Stimulated activated naive CD8-positive, alpha-beta T cell treated with anti-CD3 and anti-CD28 coated beads, Interleukin-15, Interleukin-2, amounts not matched to agents 100 ng/mL and 50 ng/mL, for 24 hours (primary cell): ENCODE data around the gene PCP4.
"Not testable (repeated sequence)": the region's sequence is repeated elsewhere in the genome, so short reads cannot be mapped to it uniquely, and the experiment has no call there.

Experiments
- H3K27ac Mint-ChIP-seq: one replicate; pipeline ENCODE4 v1.8.0; 2021; ENCODE audit warnings: mild to moderate bottlenecking, mixed read lengths
- H3K27me3 Mint-ChIP-seq: one replicate; pipeline ENCODE4 v1.8.0; 2021; ENCODE audit warnings: mixed read lengths
- H3K36me3 Mint-ChIP-seq: one replicate; pipeline ENCODE4 v1.8.0; 2021; ENCODE audit warnings: low read depth, mixed read lengths
- H3K4me1 Mint-ChIP-seq: one replicate; pipeline ENCODE4 v1.8.0; 2021; ENCODE audit warnings: low read depth, mixed read lengths
- H3K4me3 Mint-ChIP-seq: one replicate; pipeline ENCODE4 v1.8.0; 2021; ENCODE audit warnings: mild to moderate bottlenecking, mixed read lengths
- H3K9me3 Mint-ChIP-seq: one replicate; pipeline ENCODE4 v1.8.0; 2021; ENCODE audit warnings: mixed read lengths

Gene PCP4

GRCh38 chr21:39882839-39883195 lies 15.6 kb downstream of the PCP4 start:
- H3K27ac Mint-ChIP-seq, result no peak overlapping the region
- no peaks in the 10 kb centered on the region for H3K4me1 Mint-ChIP-seq
- H3K36me3 Mint-ChIP-seq, result no peaks in the 10 kb centered on the region
- H3K4me3 Mint-ChIP-seq, result no peak overlapping the region
- no peaks in the 10 kb centered on the region for H3K27me3 Mint-ChIP-seq
- H3K9me3 Mint-ChIP-seq, result no peaks in the 10 kb centered on the region

- no peaks in the 10 kb centered on the region for H3K4me1 Mint-ChIP-seq
- H3K9me3 Mint-ChIP-seq, result peaks cover 4% of the 10 kb centered on the region
- H3K27me3 Mint-ChIP-seq, result no peaks in the 10 kb centered on the region
- H3K4me3 Mint-ChIP-seq, result no peak overlapping the region
- H3K27ac Mint-ChIP-seq, result no peak overlapping the region
- no peaks in the 10 kb centered on the region for H3K36me3 Mint-ChIP-seq
Measured at GRCh38 chr21:39885119-39885848, 18.0 kb downstream of the PCP4 start.

DNA sequence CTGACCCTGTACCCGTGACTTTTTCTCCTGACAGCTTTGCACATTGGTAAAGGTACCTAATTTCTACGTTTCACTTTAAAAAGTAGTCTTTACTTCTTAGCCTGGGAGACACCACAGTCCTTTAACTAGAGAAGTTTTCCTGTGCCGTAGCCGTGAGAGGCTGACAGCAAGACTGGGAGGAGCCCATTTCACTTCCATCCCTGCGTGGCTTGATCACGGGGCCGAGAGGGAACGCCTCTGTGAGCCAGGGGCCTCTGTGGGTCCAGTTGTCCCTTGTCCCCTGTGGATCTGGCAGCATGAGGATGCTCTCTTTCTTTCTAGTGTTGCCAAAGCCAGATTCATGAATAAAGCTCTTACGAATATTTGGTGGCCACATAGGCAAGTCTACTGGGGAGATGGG lies 21.6 kb downstream of the PCP4 start:
- Mint-ChIP-seq H3K27me3 (no peaks in the 10 kb centered on the region), H3K4me3 (no peak overlapping the region), H3K9me3 (peaks cover 4% of the 10 kb centered on the region), H3K36me3 (no peaks in the 10 kb centered on the region), H3K4me1 (no peaks in the 10 kb centered on the region), H3K27ac (no peak overlapping the region)

GRCh38 chr21:39891111-39891510 lies 23.9 kb downstream of the PCP4 start:
- Mint-ChIP-seq H3K27me3 (no peaks in the 10 kb centered on the region), H3K36me3 (no peaks in the 10 kb centered on the region), H3K27ac (no peak overlapping the region), H3K4me3 (no peak overlapping the region), H3K9me3 (peaks cover 4% of the 10 kb centered on the region), H3K4me1 (no peaks in the 10 kb centered on the region)

DNA sequence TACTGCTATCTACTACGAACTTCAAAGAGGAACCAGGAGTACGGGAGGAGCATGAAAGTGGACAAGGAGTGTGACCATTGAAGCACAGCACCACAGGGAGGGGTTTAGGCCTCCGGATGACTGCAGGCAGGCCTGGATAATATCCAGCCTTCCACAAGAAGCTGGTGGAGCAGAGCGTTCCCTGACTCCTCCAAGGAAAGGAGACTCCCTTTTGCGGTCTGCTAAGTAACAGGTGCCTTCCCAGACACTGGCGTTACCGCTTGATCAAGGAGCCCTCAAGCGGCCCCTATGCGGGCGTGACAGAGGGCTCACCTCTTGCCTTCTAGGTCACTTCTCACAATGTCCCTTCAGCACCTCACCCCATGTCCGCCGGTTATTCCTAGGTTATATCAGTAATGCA lies 24.6 kb downstream of the PCP4 start:
- not testable (repeated sequence) for H3K9me3 Mint-ChIP-seq, H3K27me3 Mint-ChIP-seq, H3K4me1 Mint-ChIP-seq, H3K36me3 Mint-ChIP-seq, H3K27ac Mint-ChIP-seq, H3K4me3 Mint-ChIP-seq

- no peaks in the 10 kb centered on the region for H3K36me3 Mint-ChIP-seq
- peaks cover 3% of the 10 kb centered on the region for H3K27me3 Mint-ChIP-seq
- H3K4me3 Mint-ChIP-seq, result no peak overlapping the region
- no peaks in the 10 kb centered on the region for H3K4me1 Mint-ChIP-seq
- H3K9me3 Mint-ChIP-seq, result no peaks in the 10 kb centered on the region
- H3K27ac Mint-ChIP-seq, result no peak overlapping the region
Measured at GRCh38 chr21:39900491-39900890, 33.3 kb downstream of the PCP4 start.

- no peaks in the 10 kb centered on the region for H3K36me3 Mint-ChIP-seq
- no peak overlapping the region for H3K27ac Mint-ChIP-seq
- peaks cover under 1% of the 10 kb centered on the region for H3K9me3 Mint-ChIP-seq
- H3K4me1 Mint-ChIP-seq, result no peaks in the 10 kb centered on the region
- H3K27me3 Mint-ChIP-seq, result peaks cover 3% of the 10 kb centered on the region
- no peak overlapping the region for H3K4me3 Mint-ChIP-seq
Measured at GRCh38 chr21:39900911-39901310, 33.7 kb downstream of the PCP4 start.

- Mint-ChIP-seq H3K4me3 (no peak overlapping the region), H3K9me3 (peaks cover 3% of the 10 kb centered on the region), H3K36me3 (no peaks in the 10 kb centered on the region)
Measured at GRCh38 chr21:39902986-39903385, 35.7 kb downstream of the PCP4 start.

GRCh38 chr21:39904457-39904856 lies 37.2 kb downstream of the PCP4 start:
- no peaks in the 10 kb centered on the region for H3K4me1 Mint-ChIP-seq
- no peaks in the 10 kb centered on the region for H3K27me3 Mint-ChIP-seq

More at GRCh38 chr21:39902986-39903385, 35.7 kb downstream of the PCP4 start:
- no peaks in the 10 kb centered on the region for H3K4me1 Mint-ChIP-seq
- no peaks in the 10 kb centered on the region for H3K27me3 Mint-ChIP-seq
- H3K27ac Mint-ChIP-seq, result no peak overlapping the region

GRCh38 chr21:39908265-39908923 lies 41.2 kb downstream of the PCP4 start:
- Mint-ChIP-seq H3K4me3 (no peak overlapping the region), H3K27ac (no peak overlapping the region), H3K36me3 (no peaks in the 10 kb centered on the region), H3K27me3 (no peaks in the 10 kb centered on the region), H3K4me1 (no peaks in the 10 kb centered on the region), H3K9me3 (peaks cover 3% of the 10 kb centered on the region)

More at GRCh38 chr21:39904457-39904856, 37.2 kb downstream of the PCP4 start:
- no peak overlapping the region for H3K4me3 Mint-ChIP-seq
- peaks cover 3% of the 10 kb centered on the region for H3K9me3 Mint-ChIP-seq
- no peaks in the 10 kb centered on the region for H3K36me3 Mint-ChIP-seq
- no peak overlapping the region for H3K27ac Mint-ChIP-seq

DNA sequence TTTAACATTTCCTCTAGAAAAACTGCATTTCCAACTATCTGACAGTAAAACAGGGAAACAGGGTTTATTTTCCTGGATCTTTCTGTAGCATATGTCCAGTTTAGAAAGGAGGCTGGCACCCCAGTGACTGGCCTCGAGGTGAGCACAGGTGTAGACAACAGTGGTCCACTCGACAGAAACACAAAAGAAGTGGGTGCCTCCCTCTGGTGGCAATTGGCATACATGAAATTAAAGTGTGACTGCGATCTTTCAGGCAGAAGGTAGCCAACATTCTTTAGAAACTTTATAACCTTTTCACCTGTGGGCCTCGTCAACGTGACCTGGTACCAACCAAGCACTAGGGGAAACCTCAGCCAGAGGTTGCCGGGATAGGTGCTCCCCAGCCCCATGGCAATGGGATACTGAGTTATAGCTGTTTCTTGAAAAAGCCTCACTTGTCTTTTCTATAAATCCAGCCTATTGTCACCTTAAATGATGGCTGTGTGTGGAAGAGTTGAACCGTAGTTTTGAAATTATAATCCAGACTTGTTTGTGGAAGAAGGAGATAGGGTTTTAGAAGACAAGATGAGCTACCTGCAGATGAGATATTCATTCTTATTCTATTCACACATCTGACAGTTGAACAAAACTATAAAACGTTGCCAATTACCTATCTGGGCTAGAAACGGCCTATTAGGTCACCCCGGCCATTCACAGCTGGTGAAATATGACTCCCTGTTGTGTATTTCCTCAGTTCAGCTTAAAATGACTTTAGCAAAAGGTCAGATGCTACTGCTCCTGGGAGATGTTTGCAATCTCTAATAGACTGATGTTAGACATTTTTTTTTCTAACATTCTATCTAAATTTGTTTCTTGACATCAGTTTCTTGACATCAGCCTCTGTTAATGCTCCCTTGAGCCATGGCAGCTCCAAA lies 44.3 kb downstream of the PCP4 start:
- H3K27ac Mint-ChIP-seq, result no peak overlapping the region
- no peaks in the 10 kb centered on the region for H3K4me1 Mint-ChIP-seq
- no peaks in the 10 kb centered on the region for H3K36me3 Mint-ChIP-seq
- H3K9me3 Mint-ChIP-seq, result peaks cover 10% of the 10 kb centered on the region
- H3K4me3 Mint-ChIP-seq, result no peak overlapping the region
- peaks cover 4% of the 10 kb centered on the region for H3K27me3 Mint-ChIP-seq

DNA sequence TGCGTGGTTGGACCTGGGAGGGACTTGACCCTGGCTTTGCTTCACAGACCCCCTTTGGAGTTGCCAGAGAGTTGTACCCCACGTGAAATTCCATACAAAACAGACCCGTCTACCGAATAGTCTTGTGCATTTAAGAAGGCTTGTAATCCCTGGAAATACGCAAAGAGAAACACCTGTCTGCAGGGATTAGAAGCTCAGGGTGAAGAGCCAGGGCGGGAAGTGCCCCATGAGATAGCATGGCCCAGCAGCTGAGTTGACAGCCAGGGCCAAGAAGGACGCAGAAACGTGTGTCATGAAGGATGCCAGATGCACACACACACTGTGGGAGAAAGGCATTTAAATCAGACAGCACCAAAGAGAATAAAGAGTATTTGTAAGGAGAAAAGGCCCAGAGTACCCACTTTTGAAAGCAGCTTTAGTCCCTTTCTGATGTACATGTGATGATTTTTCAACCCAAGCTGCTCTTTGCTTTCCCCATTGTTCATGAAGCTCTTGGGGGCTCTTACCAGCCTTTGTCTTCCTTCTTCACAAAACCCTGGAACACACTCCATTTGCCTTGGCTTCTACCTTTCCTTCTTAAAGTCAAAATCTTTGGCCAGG lies 46.6 kb downstream of the PCP4 start:
- H3K9me3 Mint-ChIP-seq, result peaks cover 13% of the 10 kb centered on the region
- H3K36me3 Mint-ChIP-seq, result no peaks in the 10 kb centered on the region
- no peak overlapping the region for H3K4me3 Mint-ChIP-seq
- H3K27me3 Mint-ChIP-seq, result peaks cover 4% of the 10 kb centered on the region
- no peak overlapping the region for H3K27ac Mint-ChIP-seq
- H3K4me1 Mint-ChIP-seq, result no peaks in the 10 kb centered on the region

DNA sequence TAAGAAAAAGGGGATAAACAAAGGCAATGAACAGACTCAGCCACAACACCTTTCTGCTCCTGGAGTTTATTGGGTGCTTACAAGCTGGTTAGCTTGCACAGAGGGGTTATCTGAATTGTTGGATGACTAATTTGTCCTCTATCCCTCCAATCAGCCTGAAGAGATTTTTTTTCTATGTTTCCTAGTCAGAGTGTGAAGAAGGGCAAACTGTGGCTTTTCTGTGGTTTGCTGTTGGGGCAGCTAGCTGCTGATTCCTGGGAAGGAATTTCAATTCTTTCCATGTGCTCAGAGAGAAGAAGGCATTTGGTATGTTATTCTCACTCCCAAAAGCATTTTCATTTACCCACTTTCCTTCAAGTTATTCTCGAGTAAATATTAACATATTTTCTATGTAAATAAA lies 48.6 kb downstream of the PCP4 start:
- no peaks in the 10 kb centered on the region for H3K4me1 Mint-ChIP-seq
- peaks cover 4% of the 10 kb centered on the region for H3K27me3 Mint-ChIP-seq
- H3K4me3 Mint-ChIP-seq, result no peak overlapping the region
- H3K27ac Mint-ChIP-seq, result no peak overlapping the region
- H3K9me3 Mint-ChIP-seq, result peaks cover 13% of the 10 kb centered on the region
- no peaks in the 10 kb centered on the region for H3K36me3 Mint-ChIP-seq

DNA sequence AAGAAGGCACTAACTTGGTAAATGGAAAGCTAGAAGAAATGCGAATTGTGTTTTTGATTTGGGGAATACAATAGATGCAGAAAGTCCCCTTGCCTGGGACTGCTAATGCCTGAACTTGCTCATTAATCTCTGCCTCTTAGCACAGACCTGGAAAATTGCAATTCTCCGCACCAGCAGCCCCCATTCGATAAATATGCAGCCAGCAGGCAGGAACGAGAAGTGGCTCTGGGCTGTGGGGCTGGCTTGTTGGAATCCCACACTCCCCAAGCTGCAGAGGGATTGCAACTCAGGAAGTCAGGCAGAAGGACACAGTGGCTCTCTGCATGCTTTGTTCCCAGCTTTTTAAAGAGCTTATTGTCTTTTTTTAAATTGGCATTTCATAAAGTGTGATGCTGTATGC lies 51.3 kb downstream of the PCP4 start:
- no peak overlapping the region for H3K27ac Mint-ChIP-seq
- no peaks in the 10 kb centered on the region for H3K4me1 Mint-ChIP-seq
- H3K27me3 Mint-ChIP-seq, result peaks cover 4% of the 10 kb centered on the region
- H3K9me3 Mint-ChIP-seq, result peaks cover 13% of the 10 kb centered on the region
- H3K4me3 Mint-ChIP-seq, result no peak overlapping the region
- no peaks in the 10 kb centered on the region for H3K36me3 Mint-ChIP-seq

- Mint-ChIP-seq H3K27ac (no peak overlapping the region), H3K4me1 (no peaks in the 10 kb centered on the region), H3K4me3 (no peak overlapping the region), H3K27me3 (no peaks in the 10 kb centered on the region), H3K9me3 (no peaks in the 10 kb centered on the region), H3K36me3 (no peaks in the 10 kb centered on the region)
Measured at GRCh38 chr21:39923476-39923875, 56.2 kb downstream of the PCP4 start.
